ENCODE data around the gene SLC28A3.

- no peak for TF ChIP-seq CTCF (conservative IDR thresholded peaks at IDR 0.05; ENCODE audit: low read length)
- no peak for TF ChIP-seq EZH2phosphoT487 (IDR thresholded peaks at IDR 0.05; ENCODE audit: borderline replicate concordance)
Observed at GRCh38 chr9:84386753-84387152, 46.2 kb upstream of the SLC28A3 start.
